IMR-90 (cell line): Measurements from ENCODE around the gene DPCD. TPM values are rescaled to one million over a fixed set of nuclear protein-coding genes. Genes with fewer than 3 reads are reported as not detected.

Experiments used
- ATAC-seq: fragments of 200-7000 bp; cut with Tn5 transposase; 2 replicates; pipeline ENCODE4 v1.9.1; 2020; ENCODE audit warnings: low read depth, mild to moderate bottlenecking, moderate library complexity
- BruUV-seq: library from RNA; stranded (reverse); fragments of 400-500 nt; replicated peaks from 2 replicates; lab custom pipeline; 2021; lab: Mats Ljungman, UMichigan
- CTCF ChIA-PET: fragments of 300-600 bp; formaldehyde crosslinking; extraction: SDS; loops from one replicate; lab custom pipeline; 2021; ENCODE audit warnings: antibody characterized with exemption; lab: Yijun Ruan, JAX
- POLR2A ChIA-PET: fragments of 300-600 bp; sonication (Branson Sonifier 250); formaldehyde crosslinking; loops from one replicate; lab custom pipeline; 2022; ENCODE audit warnings: antibody characterized with exemption; ENCODE audit not compliant: unreplicated experiment; lab: Charles Lee
- DNase-seq: peaks from one replicate; pipeline ENCODE4 v3.0.0; 2013
- H2AFZ ChIP-seq: replicated peaks from 2 replicates; pipeline ENCODE3; 2013; ENCODE audit warnings: low read length, mild to moderate bottlenecking; ENCODE audit not compliant: poor library complexity
- H2AK5ac ChIP-seq: 2 replicates; pipeline ENCODE4 v1.6.1; 2013; ENCODE audit warnings: low read depth, low read length, inconsistent platforms
- H2AK9ac ChIP-seq: replicated peaks from 2 replicates; pipeline ENCODE3; 2013; ENCODE audit warnings: mild to moderate bottlenecking, low read depth, low read length, moderate library complexity; ENCODE audit not compliant: poor library complexity
- H2BK120ac ChIP-seq: 2 replicates; pipeline ENCODE4 v1.6.1; 2013; ENCODE audit warnings: low read depth, low read length, inconsistent platforms
- H2BK15ac ChIP-seq: 3 replicates; pipeline ENCODE4 v1.6.1; 2013; ENCODE audit warnings: low read depth, low read length, inconsistent platforms
- H2BK20ac ChIP-seq: 2 replicates; pipeline ENCODE4 v1.6.1; 2013; ENCODE audit warnings: low read depth, mild to moderate bottlenecking, inconsistent platforms, low read length, moderate library complexity
- H2BK5ac ChIP-seq: 2 replicates; pipeline ENCODE4 v1.6.1; 2013; ENCODE audit warnings: mild to moderate bottlenecking, low read depth, low read length, inconsistent platforms; ENCODE audit not compliant: poor library complexity, severe bottlenecking
- H3K14ac ChIP-seq: replicated peaks from 2 replicates; pipeline ENCODE4 v1.6.1; 2013; ENCODE audit warnings: low read depth, low read length, inconsistent platforms
- H3K18ac ChIP-seq: 2 replicates; pipeline ENCODE4 v1.6.1; 2013; ENCODE audit warnings: low read depth, low read length, control low read depth
- H3K23ac ChIP-seq: 2 replicates; pipeline ENCODE4 v1.6.1; 2013; ENCODE audit warnings: low read depth, low read length, inconsistent platforms
- H3K27ac ChIP-seq: 2 replicates; pipeline ENCODE4 v1.5.1; 2013; ENCODE audit warnings: mild to moderate bottlenecking, control low read depth, low read length; ENCODE audit not compliant: insufficient read depth
- H3K27me3 ChIP-seq: 2 replicates; pipeline ENCODE4 v1.6.1; 2013; ENCODE audit warnings: low read length; ENCODE audit not compliant: control insufficient read depth, insufficient read depth
- H3K36me3 ChIP-seq: 2 replicates; pipeline ENCODE4 v1.6.1; 2013; ENCODE audit warnings: low read length, mixed read lengths; ENCODE audit not compliant: control insufficient read depth, insufficient read depth
- H3K4ac ChIP-seq: 2 replicates; pipeline ENCODE4 v1.6.1; 2013; ENCODE audit warnings: low read depth, low read length, inconsistent platforms
- H3K4me1 ChIP-seq: 2 replicates; pipeline ENCODE4 v1.6.1; 2013; ENCODE audit warnings: low read length, mixed read lengths; ENCODE audit not compliant: control insufficient read depth, insufficient read depth
- H3K4me2 ChIP-seq: 2 replicates; pipeline ENCODE4 v1.6.1; 2013; ENCODE audit warnings: low read depth, mild to moderate bottlenecking, control low read depth, low read length, moderate library complexity
- H3K4me3 ChIP-seq: 2 replicates; pipeline ENCODE4 v1.5.1; 2013; ENCODE audit warnings: low read depth, mild to moderate bottlenecking, control low read depth, low read length, moderate library complexity; ENCODE audit not compliant: insufficient read depth
- H3K56ac ChIP-seq: 2 replicates; pipeline ENCODE4 v1.6.1; 2013; ENCODE audit warnings: low read length, inconsistent platforms; ENCODE audit not compliant: insufficient read depth; ENCODE audit errors: extremely low read depth
- H3K79me1 ChIP-seq, 2 experiments: 2 replicates each; pipeline ENCODE4 v1.6.1; 2013; ENCODE audit warnings: low read length in 2 of 2, inconsistent platforms in 1 of 2, low read depth in 1 of 2
- H3K9ac ChIP-seq: 2 replicates; pipeline ENCODE4 v1.6.1; 2013; ENCODE audit warnings: low read depth, low read length, control low read depth
- H3K9me1 ChIP-seq: 2 replicates; pipeline ENCODE4 v1.6.1; 2013; ENCODE audit warnings: low read length, inconsistent platforms; ENCODE audit not compliant: insufficient read depth
- H3K9me3 ChIP-seq: 2 replicates; pipeline ENCODE4 v1.6.1; 2013; ENCODE audit warnings: low read length; ENCODE audit not compliant: control insufficient read depth, insufficient read depth
- H4K20me1 ChIP-seq: 2 replicates; pipeline ENCODE4 v1.6.1; 2013; ENCODE audit warnings: low read length, inconsistent platforms; ENCODE audit not compliant: insufficient read depth
- H4K5ac ChIP-seq: 2 replicates; pipeline ENCODE4 v1.6.1; 2013; ENCODE audit warnings: mild to moderate bottlenecking, low read depth, low read length, control low read depth
- H4K8ac ChIP-seq, 2 experiments: 2 replicates each; pipeline ENCODE4 v1.6.1; 2013; ENCODE audit warnings: low read depth in 2 of 2, low read length in 2 of 2, control low read depth in 1 of 2, inconsistent platforms in 1 of 2
- H4K91ac ChIP-seq: 2 replicates; pipeline ENCODE4 v1.6.1; 2013; ENCODE audit warnings: low read depth, low read length, inconsistent platforms; ENCODE audit not compliant: insufficient read depth
- CHD1 ChIP-seq: IDR thresholded peaks from 2 replicates; pipeline ENCODE4 v1.6.1; 2012; ENCODE audit warnings: low read depth, low read length, improper control_type of control experiment
- POLR2A ChIP-seq: IDR thresholded peaks from 2 replicates; pipeline ENCODE4 v1.6.1; 2012; ENCODE audit warnings: mild to moderate bottlenecking, low read depth, low read length
- WGBS, 2 experiments: methylation state at CpG; one replicate each; pipeline versions ENCODE4 v1.1.5 to v1.1.7; 2013; ENCODE audit warnings: missing lambda C conversion rate in 2 of 2; ENCODE audit not compliant: insufficient read length in 1 of 2; ENCODE audit errors: extremely low coverage in 2 of 2; 5-methylcytosine and 5-hydroxymethylcytosine counted together
- dilution Hi-C: fragments of 300-500 bp; cut with HindIII; formaldehyde crosslinking; loops from one replicate; pipeline ENCODE4 v1.14.3; 2018; ENCODE audit warnings: low sequenced_read_pairs; ENCODE audit not compliant: unreplicated experiment
- in situ Hi-C: fragments of 300-500 bp; cut with MboI; formaldehyde crosslinking; loops from 3 replicates; pipeline ENCODE4 v1.14.3; 2019; ENCODE audit warnings: low sequenced_read_pairs, inconsistent platforms, mixed read lengths
- intact Hi-C: fragments of 100-400 bp; cut with micrococcal nuclease; formaldehyde crosslinking; loops from 2 replicates; pipeline ENCODE4 v1.10.0; 2022
- polyA plus RNA-seq, 3 experiments: library from polyadenylated mRNA; depleted of rRNA; stranded (reverse); fragments of >200 nt; gene quantifications; 2 replicates each; pipeline ENCODE4 v1.2.3, GENCODE V29; 2012; ENCODE audit warnings: low replicate concordance in 1 of 3
- total RNA-seq: library from RNA; depleted of rRNA; stranded (reverse); fragments of >200 nt; gene quantifications from 2 replicates; pipeline ENCODE4 v1.2.3, GENCODE V29; 2012

The DPCD gene
- total and polyA plus RNA-seq, 2 of the 4 experiments (the other 2 are of a cell fraction) = 59.1 to 73.7 TPM

DNA sequence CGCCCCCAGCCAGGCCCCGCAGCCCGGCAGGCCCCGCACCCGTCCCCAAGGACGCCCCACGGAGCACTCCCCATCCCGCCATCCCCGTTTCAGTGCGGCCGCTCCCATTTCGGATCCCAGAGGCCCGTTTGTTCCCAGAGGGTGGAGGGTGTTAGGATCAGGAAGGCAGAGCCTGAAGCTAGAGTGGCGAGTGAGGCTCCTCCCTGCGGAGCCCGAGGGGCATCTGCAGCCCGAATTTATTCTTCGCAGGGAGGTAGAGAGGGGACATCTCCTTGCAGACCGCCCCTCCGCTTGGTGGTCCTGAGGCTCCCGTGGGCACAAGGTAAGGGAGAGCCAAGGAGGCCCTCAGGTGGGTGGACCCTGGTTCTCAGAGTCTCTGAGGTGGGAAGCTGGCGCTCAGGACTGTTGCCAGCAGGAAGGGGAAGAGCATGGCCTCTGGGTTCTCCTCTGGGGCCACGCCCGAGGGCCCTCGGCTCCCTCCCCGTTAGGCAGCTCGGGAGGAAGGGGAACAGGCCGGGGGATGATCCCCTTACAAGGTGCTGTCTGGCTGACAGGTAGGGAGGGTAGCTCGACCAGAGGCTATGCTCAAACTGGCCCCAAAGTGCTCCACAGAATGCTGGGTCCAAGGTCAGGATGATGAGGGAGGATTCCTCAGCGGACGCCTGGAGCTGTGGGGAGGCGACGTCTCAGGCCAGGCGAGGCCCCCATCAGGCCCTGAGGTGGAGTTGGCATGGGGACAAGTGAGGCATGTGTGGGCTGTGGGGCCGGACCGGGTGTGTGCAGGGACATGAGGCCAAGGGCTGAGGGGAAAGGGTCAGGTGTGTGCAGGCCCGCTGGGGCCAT, 17.5 kb upstream of the DPCD start:
- Histone ChIP-seq H3K27ac (no peak overlapping the region), H3K4ac (peak overlapping the region; percentile 68), H3K56ac (no peak overlapping the region), H2BK15ac (no peak overlapping the region), H3K14ac (peak overlapping the region; percentile 44; the same call in 1 of the 2 replicates), H3K23ac (peak overlapping the region; percentile 56; the same call in 1 of the 2 replicates), H3K18ac (no peak overlapping the region; the same call in 1 of the 2 replicates), H3K4me3 (peak overlapping the region; percentile 49), H3K4me1 (peaks cover 6% of the 10 kb centered on the region), H4K5ac (peak overlapping the region; percentile 62), H3K9me3 (peaks cover 7% of the 10 kb centered on the region), H3K4me2 (peak overlapping the region; percentile 87), H2AK5ac (no peak overlapping the region; the same call in 1 of the 2 replicates), H2BK120ac (no peak overlapping the region), H2BK20ac (no peak overlapping the region), H4K8ac (peak overlapping the region; percentile 84 to 88), H3K9me1 (no peaks in the 10 kb centered on the region; the same call in 1 of the 2 replicates), H3K9ac (peak overlapping the region; percentile 72), H2BK5ac (no peak overlapping the region), H4K91ac (peak overlapping the region; percentile 57; the same call in 1 of the 2 replicates), H3K79me1 (no peaks in the 10 kb centered on the region), H2AK9ac (peak overlapping the region; percentile 87), H2AFZ (peak overlapping the region; percentile 97), H3K36me3 (no peaks in the 10 kb centered on the region), H3K27me3 (peaks cover 38% of the 10 kb centered on the region), H4K20me1 (no peaks in the 10 kb centered on the region)
- intact Hi-C loops = loop anchor here (1.0 to 2.0 kb wide), 4 partner anchors 270 to 409 kb away; no protein-coding TSS in a partner anchor
- peak; percentile 57 for ATAC-seq
- no TSS peak for BruUV-seq
- ChIA-PET POLR2A (no interaction called here), CTCF (interaction anchor here (0.6 to 2.5 kb wide), 6 partner anchors 104 to 357 kb away, joined by 3 to 16 read pairs (median 4); no protein-coding TSS in a partner anchor)
- 44% methylated on average over 5 of the region's 37 CpGs; no CpG with 5 or more reads in 1 of the 2 experiments for WGBS, 2 experiments
- DNase-seq = no peak
- in situ Hi-C loops = loop anchor here (5.0 kb wide), 1 partner anchor 358 kb away; no protein-coding TSS in a partner anchor
- TF ChIP-seq POLR2A (0 out of 2 replicates have a peak, but pooled peaks have one; percentile 12), CHD1 (no peak)
- dilution Hi-C loops = no loop called here
